ENCODE results near the gene BANP.
"Not testable (repeated sequence)": the region's sequence is repeated elsewhere in the genome, so short reads cannot be mapped to it uniquely, and the experiment has no call there.

BANP gene

GRCh38 chr16:87926246-87927194 lies 24.7 kb upstream of the BANP start:
- DNase-seq (ENCODE audit: low read depth, low spot score) = no peak

DNA sequence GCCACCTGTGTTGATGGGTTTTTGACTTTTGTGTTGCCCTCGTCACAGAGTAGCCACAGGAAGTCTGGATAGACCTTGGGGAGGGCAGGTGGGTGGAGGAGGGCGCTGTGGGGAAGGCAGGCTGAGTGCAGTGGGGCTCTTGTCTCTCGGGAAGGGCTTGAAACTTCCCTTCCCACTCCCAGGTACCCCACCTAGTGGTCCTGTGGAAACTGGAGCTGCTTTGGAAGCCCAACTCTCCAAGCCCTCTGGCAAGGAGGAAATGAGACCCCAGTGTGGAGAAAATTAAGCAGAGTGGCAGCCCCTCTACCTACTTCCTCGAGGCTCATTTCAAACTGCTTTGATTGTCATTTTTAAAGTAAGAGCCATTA lies 24.1 kb upstream of the BANP start:
- DNase-seq (ENCODE audit: low read depth, low spot score) = no peak

DNA sequence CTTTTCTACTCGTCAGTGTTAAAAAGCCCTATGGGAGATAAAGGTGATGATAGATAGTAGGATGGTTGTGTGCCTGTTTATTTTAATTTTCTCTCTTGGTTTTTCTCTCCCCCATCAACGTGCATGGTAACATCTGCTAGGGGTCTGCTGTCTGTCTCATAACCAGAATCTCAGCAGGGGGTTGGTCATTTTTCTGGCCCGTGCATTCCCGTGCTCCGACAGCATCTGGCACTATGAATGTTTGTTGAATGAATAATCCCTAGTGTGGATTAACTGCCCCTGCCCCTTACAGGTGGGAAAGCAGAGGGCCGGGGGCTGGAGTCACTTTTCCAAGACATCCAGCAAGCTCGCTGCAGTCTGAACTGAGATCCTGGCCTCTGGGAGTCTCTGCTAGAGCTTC lies 21.2 kb upstream of the BANP start:
- DNase-seq (ENCODE audit: low read depth, low spot score) = no peak

DNA sequence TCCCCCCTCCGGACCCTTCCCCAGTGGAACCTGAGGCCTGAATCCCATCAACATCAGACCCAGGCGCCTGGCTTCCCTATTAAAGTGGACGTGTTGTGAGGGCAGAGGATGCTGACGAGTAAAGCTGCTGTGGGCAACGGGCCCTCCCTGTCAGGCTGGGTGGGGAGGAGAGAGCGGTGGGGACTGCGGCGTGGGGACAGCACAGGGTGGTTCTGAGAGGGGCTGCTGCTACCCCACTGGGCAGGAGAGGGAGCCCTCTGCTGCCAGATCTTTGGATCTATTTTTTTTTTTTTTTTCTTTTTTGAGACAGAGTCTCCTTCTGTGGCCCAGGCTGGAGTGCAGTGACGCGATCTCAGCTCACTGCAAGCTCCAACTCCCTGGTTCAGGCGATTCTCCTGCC lies 20.8 kb upstream of the BANP start:
- DNase-seq (ENCODE audit: low read depth, low spot score) = no peak

DNA sequence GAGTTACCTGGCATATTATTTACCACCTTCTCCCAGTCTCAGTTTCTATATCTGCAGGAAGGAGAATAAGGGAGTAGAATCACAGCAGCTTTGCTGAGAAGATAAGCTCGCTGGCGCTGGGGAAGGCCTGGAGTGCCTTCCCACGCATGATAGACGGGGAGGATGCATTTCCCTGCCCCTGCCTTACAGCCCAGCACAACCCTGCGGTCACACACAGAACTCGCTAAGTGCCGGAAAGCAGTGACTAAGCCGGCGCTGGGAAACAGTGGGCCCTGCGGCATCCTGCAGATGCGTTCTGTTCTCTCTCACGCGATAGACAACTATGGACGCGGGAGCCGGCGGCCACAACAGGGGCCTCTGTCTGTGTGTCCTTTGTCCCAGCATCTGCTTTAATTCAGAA lies 19.7 kb upstream of the BANP start:
- no peak for DNase-seq (ENCODE audit: low read depth, low spot score)

DNA sequence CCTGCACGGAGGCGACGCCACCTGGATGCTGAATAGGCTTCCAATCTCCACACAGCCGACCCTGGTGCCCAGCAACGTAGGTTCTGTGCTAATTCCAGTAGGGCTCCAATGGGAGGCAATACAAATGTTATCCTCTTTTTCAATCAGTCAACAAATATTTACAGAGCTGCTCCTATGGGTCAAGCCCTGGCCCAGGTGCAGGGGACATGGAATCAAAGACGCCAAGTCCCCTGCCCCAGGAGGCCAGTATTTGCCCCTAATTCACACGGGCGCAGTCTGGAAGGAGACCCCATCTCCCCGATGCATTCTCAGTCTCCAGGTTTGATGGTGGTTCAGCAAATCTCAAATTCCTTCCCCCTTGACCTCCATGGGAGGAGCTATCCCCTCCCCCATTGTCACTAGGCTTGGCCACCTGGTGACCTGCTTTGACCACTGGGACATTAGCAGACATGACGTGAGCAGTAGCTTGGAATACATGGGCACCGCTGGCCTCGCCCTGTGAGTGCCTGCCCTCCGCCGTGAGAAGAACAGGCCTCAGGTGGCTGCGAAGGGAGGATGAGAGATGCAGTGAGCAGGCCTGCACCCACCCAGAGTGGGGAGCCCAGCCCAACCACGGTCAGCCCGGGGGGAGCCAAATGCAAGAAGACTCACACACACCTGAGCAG lies 18.6 kb upstream of the BANP start:
- DNase-seq (ENCODE audit: low read depth, low spot score) = not testable (repeated sequence)

GRCh38 chr16:87933140-87933495 lies 18.1 kb upstream of the BANP start:
- DNase-seq (ENCODE audit: low read depth, low spot score) = no peak

DNA sequence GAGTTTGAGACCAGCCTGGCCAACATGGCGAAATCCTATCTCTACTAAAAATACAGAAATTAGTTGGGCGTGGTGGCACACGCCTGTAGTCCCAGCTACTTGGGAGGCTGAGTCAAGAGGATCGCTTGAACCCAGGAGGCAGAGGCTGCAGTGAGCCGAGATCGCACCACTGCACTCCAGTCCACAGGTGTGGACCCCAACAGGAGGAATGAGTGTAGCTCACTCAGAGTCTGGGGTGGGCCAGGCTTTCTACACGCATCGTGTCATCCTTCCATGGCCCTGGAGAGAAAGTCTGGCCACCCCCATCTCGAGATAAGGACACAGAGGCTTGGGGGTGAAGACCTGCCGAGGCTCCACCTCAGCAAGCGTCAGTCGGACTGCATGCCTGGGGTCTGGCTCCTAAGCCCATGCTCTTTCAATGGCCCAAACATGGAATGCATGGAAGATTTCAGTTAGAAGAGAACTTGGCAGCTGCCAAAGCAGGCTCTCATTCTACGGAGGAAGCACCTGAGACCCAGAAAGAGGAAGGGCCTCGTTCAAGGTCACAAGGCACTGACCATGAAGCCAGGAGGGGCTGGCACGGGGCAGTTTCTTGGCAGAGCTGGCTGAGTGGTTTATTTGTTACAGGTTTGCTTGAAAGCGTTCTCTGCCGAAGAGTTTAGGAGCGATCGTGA lies 16.3 kb upstream of the BANP start:
- DNase-seq (ENCODE audit: low read depth, low spot score) = not testable (repeated sequence)

GRCh38 chr16:87936016-87936374 lies 15.2 kb upstream of the BANP start:
- not testable (repeated sequence) for DNase-seq (ENCODE audit: low read depth, low spot score)

GRCh38 chr16:87936375-87937230 lies 14.6 kb upstream of the BANP start, which contains the start of gene CA5A:
CA5A (minus strand) TSS chr16:87936529; CDS start chr16:87936450, 79 bp downstream.
- no peak for DNase-seq (ENCODE audit: low read depth, low spot score)

DNA sequence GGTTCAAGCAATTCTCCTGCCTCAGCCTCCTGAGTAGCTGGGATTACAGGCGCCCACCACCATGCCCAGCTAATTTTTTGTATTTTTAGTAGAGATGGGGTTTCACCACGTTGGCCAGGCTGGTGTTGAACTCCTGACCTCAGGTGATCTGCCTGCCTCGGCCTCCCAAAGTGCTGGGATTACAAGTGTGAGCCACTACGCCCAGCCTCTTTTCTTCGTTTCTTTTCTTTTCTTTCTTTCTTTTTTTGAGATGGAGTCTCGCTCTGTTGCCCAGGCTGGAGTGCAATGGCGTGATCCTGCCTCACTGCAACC lies 14.0 kb upstream of the BANP start:
- not testable (repeated sequence) for DNase-seq (ENCODE audit: low read depth, low spot score)

DNA sequence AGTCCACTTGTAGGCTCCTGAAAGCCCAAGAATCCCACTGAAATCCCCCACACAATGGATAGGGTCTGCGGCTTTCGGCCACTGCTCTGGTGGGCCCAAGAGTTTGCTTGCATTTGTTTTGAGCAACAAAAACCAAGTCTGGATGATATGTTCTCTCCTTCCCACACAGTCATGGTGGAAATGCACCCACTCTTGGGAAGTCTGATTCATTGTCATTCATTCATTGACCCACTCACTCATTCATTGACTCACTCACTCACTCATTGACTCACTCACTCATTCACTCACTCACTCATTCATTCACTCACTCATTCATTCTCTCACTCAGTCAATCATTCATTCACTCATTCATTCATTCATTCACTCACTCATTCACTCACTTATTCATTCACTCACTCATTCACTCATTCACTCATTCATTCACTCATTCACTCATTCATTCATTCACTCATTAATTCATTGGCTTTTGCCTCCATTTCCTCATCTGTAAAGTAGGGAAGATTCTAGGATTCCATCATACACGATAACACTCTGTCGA lies 12.8 kb upstream of the BANP start:
- DNase-seq (ENCODE audit: low read depth, low spot score) = no peak

GRCh38 chr16:87939562-87940423 lies 11.4 kb upstream of the BANP start:
- no peak for DNase-seq (ENCODE audit: low read depth, low spot score)

- DNase-seq (ENCODE audit: low read depth, low spot score) = no peak
Measured at GRCh38 chr16:87942680-87943079, 8.6 kb upstream of the BANP start.

DNA sequence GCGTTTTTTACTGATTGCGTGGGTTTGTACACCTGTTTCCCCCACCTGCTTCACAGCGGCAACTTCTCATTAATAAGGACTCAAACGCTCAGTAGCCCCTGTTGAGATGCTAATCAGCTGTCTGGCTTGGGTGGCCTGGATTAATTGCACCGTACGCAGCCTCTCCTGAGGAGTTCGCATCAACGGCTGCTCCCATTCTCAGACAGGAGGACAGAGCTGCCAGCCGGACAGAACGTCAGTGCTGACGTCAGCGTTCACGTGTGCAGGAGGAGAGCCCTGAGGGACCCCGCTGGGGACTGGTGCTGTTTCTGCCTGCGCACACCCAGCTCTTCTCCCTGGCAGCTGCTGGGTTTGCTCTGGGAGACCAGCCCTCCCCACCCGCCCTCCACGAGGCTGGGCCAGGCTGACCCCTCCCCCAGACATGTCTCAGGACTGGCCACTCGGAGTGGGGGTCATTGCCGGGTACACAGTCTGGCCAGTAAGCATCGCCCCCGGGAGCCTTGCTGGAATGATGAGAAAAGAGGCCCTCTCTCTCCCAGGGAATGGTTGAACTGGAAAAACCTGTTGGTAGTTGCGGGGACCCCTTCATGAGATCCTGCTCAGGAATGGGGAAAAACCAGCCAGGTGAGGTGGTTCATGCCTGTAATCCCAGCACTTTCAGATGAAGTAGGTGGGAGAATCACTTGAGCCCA lies 5.7 kb upstream of the BANP start:
- DNase-seq (ENCODE audit: low read depth, low spot score) = no peak

DNA sequence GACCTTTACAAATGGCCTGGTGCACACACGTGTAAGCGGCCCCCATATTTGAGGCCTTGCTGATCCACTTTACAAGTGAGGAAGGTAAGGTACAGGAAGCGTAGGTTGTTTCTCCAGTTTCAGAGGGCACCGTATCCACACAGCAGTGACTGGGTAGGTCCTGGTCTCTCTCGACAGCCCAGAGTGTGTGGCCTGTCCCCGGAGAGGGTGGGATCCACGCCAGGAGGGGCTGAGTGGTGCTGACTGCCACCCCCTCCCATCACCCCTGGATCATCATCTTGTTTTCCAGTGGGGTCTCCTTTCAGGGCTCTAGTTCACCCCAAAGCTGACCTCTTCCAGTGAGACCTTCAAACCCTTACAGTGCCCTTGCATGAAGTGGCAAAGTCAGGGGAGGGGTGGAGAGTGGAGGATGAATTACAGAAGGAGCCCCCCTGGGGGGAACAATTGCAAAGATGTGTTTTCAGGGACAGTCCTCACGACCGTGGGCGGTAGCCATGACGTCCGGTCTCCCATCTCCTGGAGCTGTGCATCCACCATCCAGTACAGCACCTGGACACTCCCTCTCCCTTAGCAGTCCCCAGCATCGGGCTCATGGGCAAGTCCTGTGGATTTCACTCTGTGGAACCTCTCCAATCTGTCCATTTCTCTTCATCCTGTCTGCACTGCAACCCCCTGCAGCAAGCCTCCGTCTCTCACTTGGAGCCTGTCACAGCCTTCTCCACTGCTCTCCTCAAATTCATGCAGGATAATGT lies 4.5 kb upstream of the BANP start:
- no peak for DNase-seq (ENCODE audit: low read depth, low spot score)

DNA sequence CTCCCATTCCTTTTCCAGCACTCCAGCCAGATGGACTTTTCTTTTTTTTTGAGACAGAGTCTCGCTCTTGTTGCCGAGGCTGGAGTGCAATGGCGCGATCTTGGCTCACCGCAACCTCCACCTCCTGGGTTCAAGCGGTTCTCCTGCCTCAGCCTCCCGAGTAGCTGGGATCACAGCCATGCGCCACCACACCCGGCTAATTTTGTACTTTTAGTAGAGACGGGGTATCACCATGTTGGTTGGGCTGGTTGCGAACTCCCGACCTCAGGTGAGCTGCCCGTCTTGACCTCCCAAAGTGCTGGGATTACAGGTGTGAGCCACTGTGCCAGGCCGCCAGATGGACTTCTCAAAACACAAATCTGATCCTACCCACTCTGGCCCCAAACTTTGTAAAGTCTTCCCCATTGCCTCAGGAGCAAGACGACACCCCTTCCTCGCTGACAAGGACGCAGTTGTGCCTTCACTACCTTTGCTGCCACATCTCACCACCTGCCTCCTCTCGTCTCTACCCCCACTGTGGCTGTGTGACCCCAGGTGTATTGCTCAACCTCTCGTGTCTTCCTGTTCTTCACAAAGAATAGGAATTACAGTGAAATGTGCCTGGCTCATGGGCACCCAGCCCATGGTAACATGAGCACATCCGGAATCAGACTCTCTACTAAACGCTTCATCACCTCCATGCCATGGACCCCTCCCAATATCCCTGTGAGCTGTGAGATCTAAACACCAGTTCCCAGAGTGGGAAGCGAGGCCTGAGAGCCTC lies 3.7 kb upstream of the BANP start:
- no peak for DNase-seq (ENCODE audit: low read depth, low spot score)

DNA sequence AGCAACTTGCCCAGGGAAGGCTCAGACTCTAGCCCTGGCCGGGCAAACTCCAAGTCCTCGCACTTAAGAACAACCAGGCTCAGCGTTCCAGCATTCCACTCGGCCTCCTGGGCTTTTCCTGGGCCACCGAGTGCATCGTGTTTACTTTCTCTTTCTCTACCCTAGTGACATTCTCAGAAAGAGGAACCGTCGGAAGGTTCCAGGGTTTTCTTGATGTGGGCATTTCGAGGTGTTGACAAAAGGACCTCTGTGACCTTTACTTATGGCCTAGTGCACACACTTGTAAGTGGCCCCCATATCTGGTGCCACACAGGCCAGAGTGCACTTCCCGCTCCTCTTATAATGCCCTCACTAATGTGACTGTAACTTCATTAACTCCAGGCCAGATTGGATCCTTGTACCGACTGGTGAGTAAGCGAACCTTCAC lies 3.1 kb upstream of the BANP start:
- no peak for DNase-seq (ENCODE audit: low read depth, low spot score)

DNA sequence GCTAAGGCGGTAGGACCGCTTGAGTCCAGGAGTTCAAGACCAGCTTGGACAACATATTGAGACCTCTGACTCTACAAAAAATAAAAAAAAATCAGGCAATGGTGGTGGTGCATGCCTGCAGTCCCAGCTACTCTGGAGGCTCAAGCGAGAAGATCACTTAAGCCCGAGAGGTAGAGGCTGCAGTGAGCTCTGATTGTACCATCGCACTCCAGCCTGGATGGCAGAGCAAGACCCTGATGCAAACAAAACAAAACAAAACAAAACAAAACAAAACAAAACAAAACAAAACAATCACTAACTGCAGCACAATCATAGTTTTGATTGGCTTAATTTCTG lies 2.5 kb upstream of the BANP start:
- DNase-seq (ENCODE audit: low read depth, low spot score) = no peak

All from activated CD4-positive, CD25-positive, alpha-beta regulatory T cell treated with anti-CD3 and anti-CD28 coated beads, Interleukin-2, amount 50 U/mL, for 16 hours (primary cell).